HG03159 (cell line): Measurements from ENCODE around the gene MTHFSD.

Source experiments
- ATAC-seq: cut with Tn5 transposase; IDR thresholded peaks from one replicate; pipeline ENCODE4 v1.9.1; 2021; ENCODE audit warnings: mild to moderate bottlenecking, moderate library complexity; ENCODE audit not compliant: unreplicated experiment

The MTHFSD gene

GRCh38 chr16:86584071-86584685 lies 29.1 kb upstream of the MTHFSD start:
- no peak for ATAC-seq

GRCh38 chr16:86581458-86581857 lies 26.4 kb upstream of the MTHFSD start:
- ATAC-seq, result no peak

GRCh38 chr16:86580791-86581170 lies 25.7 kb upstream of the MTHFSD start:
- ATAC-seq, result no peak

GRCh38 chr16:86580063-86580790 lies 25.2 kb upstream of the MTHFSD start:
- no peak for ATAC-seq

- no peak for ATAC-seq
Measured at GRCh38 chr16:86579268-86580062, 24.4 kb upstream of the MTHFSD start.

GRCh38 chr16:86578611-86579267 lies 23.7 kb upstream of the MTHFSD start:
- ATAC-seq, result no peak

GRCh38 chr16:86578061-86578599 lies 23.1 kb upstream of the MTHFSD start, which contains the start of gene FOXL1:
Gene FOXL1, plus strand, starts transcription at chr16:86578549. Its CDS starts 175 bp downstream, at chr16:86578724.
- ATAC-seq, result no peak

GRCh38 chr16:86577314-86577971 lies 22.4 kb upstream of the MTHFSD start:
- no peak for ATAC-seq

GRCh38 chr16:86576591-86577313 lies 21.7 kb upstream of the MTHFSD start:
- ATAC-seq, result no peak

GRCh38 chr16:86575754-86576557 lies 20.9 kb upstream of the MTHFSD start:
- no peak for ATAC-seq

- no peak for ATAC-seq
Measured at GRCh38 chr16:86575095-86575685, 20.2 kb upstream of the MTHFSD start.

- ATAC-seq, result no peak
Measured at GRCh38 chr16:86574646-86575045, 19.6 kb upstream of the MTHFSD start.

GRCh38 chr16:86573646-86574508 lies 18.8 kb upstream of the MTHFSD start:
- no peak for ATAC-seq

- ATAC-seq, result no peak
Measured at GRCh38 chr16:86573215-86573614, 18.2 kb upstream of the MTHFSD start.

- no peak for ATAC-seq
Measured at GRCh38 chr16:86572606-86573005, 17.6 kb upstream of the MTHFSD start.

- ATAC-seq, result no peak
Measured at GRCh38 chr16:86572041-86572521, 17.0 kb upstream of the MTHFSD start.

- no peak for ATAC-seq
Measured at GRCh38 chr16:86571530-86571915, 16.5 kb upstream of the MTHFSD start.
